ENCODE results near the gene HIF1AN. TPM values are rescaled to one million over a fixed set of nuclear protein-coding genes. Genes with fewer than 3 reads are reported as not detected.

The HIF1AN gene
- total RNA-seq, 4 donors from 2014 or later, result 11.8 to 24.0 (median 13.6) TPM

DNA sequence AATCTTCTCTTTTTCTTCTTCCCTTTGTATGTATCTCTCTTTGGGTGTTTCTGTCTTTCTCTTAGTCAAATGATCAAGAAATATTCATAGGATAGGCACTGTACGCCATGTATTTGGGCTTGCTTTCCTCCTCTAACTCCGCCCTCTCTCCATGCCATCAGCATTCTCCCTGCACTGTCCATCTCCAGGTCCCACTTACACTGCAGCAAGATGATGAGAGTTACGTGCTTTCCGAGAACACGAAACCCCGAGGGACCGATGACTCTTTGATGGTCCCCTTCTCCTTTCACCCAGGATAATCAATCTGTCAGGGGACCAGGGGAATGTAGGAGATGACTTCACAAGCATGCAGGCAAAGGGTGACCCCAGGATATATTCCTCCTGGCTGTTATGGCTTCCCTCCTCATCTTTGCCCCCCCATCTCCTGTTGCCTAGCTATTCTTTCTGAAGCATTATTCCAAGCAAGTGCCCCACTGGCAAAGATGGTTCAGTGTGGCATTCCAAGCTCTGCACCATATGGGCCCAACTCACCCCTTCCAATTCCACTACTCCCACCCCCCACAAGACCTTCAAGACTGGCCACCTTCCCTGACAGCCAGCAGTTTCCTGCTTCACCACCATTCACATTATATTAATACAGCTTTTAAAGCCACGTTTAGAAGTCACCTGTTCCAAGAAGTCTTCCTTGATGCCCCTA is 40.0 kb downstream of the HIF1AN start:
- no peaks in the 10 kb centered on the region for H3K4me1 ChIP-seq

DNA sequence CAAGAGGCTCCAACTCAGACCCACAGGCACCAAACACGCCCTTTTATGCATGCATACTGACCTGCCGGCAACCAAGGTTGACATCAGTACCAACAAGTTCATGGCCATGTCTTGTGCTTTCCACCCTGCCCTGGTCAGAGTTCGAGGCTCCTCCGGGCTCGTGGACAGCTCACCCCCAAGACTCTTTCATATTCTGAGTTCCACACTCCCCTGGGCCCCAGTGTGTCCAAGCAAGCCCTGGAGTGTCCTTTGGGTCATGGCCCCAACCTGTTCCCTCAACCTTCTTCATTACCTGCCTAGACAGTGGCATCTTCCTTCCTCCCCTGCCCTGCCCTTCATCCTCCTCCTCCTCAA is 40.5 kb downstream of the HIF1AN start:
- H3K27me3 ChIP-seq, result peaks cover 0 to 8% of the 10 kb centered on the region in 2 donors
- no peak overlapping the region for H3K27ac ChIP-seq
- no peaks in the 10 kb centered on the region for H3K4me1 ChIP-seq
- no peak for DNase-seq (ENCODE audit: low spot score in 2 of 2)
- WGBS, 2 donors, result 74 to 86% methylated on average over 5 of the region's 5 CpGs
- TF ChIP-seq, protein P1, sequence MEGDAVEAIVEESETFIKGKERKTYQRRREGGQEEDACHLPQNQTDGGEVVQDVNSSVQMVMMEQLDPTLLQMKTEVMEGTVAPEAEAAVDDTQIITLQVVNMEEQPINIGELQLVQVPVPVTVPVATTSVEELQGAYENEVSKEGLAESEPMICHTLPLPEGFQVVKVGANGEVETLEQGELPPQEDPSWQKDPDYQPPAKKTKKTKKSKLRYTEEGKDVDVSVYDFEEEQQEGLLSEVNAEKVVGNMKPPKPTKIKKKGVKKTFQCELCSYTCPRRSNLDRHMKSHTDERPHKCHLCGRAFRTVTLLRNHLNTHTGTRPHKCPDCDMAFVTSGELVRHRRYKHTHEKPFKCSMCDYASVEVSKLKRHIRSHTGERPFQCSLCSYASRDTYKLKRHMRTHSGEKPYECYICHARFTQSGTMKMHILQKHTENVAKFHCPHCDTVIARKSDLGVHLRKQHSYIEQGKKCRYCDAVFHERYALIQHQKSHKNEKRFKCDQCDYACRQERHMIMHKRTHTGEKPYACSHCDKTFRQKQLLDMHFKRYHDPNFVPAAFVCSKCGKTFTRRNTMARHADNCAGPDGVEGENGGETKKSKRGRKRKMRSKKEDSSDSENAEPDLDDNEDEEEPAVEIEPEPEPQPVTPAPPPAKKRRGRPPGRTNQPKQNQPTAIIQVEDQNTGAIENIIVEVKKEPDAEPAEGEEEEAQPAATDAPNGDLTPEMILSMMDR (IDR thresholded peaks at IDR 0.05), result no peak
- TF ChIP-seq EP300 (IDR thresholded peaks at IDR 0.05), result no peak
- TF ChIP-seq POLR2A (IDR thresholded peaks at IDR 0.05), result no peak
- no peak overlapping the region for H3K4me3 ChIP-seq
- H3K36me3 ChIP-seq, result no peaks in the 10 kb centered on the region
- H3K9me3 ChIP-seq, result no peaks in the 10 kb centered on the region

More for the DNA sequence above, 40.0 kb downstream of the HIF1AN start:
- 76 to 82% methylated on average over 8 of the region's 8 CpGs for WGBS, 2 donors
- no peak for DNase-seq (ENCODE audit: low spot score in 2 of 2)
- no peak for TF ChIP-seq POLR2A (IDR thresholded peaks at IDR 0.05)
- TF ChIP-seq, protein P1 (IDR thresholded peaks at IDR 0.05), result no peak
- no peak for TF ChIP-seq EP300 (IDR thresholded peaks at IDR 0.05)
- Histone ChIP-seq H3K36me3 (no peaks in the 10 kb centered on the region), H3K27ac (no peak overlapping the region), H3K27me3 (peaks cover 0 to 13% of the 10 kb centered on the region in 2 donors), H3K4me3 (no peak overlapping the region), H3K9me3 (no peaks in the 10 kb centered on the region)

DNA sequence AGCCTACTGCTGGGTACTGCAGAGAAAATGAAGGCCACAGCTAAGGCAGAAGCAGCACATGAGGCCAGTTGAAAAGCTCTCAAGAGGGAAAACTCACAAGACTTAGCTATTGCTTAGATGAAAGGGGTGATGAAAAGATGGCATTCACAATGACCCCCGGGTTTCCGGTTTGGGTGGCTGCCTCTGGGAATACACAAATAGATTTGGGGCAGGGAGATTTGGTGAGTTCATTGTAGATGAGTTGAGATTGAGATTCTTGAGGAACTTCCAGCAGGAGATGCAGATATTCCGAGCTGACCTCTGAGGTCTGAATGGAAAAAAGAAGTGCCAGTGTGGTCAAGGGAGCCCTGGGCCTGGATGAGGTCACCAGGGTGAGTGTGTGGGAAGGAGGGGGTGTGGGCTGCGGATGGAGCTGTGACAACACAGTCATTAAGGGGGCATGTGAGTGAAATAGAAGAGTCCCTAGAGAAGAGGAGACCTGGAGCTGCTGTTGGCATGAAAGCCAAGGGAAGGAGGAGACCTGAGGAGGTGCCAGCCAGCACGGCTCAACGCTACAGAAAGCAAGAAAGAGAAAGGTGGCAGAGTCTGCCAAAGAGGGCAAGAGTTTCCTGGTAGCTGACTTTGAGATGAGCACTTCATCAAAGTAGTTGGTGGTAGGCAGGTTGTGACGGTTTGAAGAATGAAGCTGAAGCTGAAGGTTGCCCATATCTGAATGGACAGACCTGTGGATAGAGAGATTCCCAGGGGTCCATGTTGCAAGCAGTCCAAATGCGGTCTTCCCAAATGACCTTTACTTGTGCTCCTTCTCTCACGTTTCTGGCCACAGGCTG is 43.7 kb downstream of the HIF1AN start:
- no peaks in the 10 kb centered on the region for H3K27me3 ChIP-seq
- no peak for TF ChIP-seq EP300 (IDR thresholded peaks at IDR 0.05)
- TF ChIP-seq POLR2A (IDR thresholded peaks at IDR 0.05), result no peak
- TF ChIP-seq, protein P1 (IDR thresholded peaks at IDR 0.05), result no peak
- no peak overlapping the region for H3K4me3 ChIP-seq
- H3K36me3 ChIP-seq, result no peaks in the 10 kb centered on the region
- no peak overlapping the region for H3K27ac ChIP-seq
- DNase-seq (ENCODE audit: low spot score in 2 of 2), result no peak
- peaks cover 0 to 6% (median 0%) of the 10 kb centered on the region in 4 donors for H3K9me3 ChIP-seq
- H3K4me1 ChIP-seq, result no peaks in the 10 kb centered on the region
- WGBS, 2 donors, result 53 to 59% methylated on average over 9 of the region's 9 CpGs

DNA sequence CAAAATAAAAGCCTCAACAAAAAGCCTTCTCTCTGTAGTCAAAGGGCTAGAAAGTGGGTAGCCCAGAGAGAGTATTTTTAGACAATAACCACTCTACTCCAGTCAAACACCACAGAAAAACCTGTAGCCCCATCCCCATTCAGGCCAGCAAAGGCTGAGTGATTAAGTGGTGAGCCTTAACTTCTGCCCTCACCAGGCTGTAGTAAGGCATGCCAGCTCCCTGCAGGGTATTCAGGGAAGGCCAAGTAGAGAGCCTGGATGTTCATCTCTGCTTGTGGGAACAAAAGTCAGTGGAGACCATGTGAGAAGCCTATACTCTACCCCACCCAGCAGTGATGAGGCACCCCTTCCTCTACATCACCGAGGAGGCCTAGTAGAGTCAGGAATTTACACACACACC is 51.2 kb downstream of the HIF1AN start:
- peaks cover 0 to 3% of the 10 kb centered on the region in 2 donors for H3K27me3 ChIP-seq
- TF ChIP-seq POLR2A (IDR thresholded peaks at IDR 0.05), result no peak
- TF ChIP-seq, protein P1 (IDR thresholded peaks at IDR 0.05), result no peak
- no peak for TF ChIP-seq EP300 (IDR thresholded peaks at IDR 0.05)
- no peak for DNase-seq (ENCODE audit: low spot score in 2 of 2)
- peaks cover 0 to 33% (median 0%) of the 10 kb centered on the region in 4 donors for H3K9me3 ChIP-seq
- WGBS, 2 donors, result 57 to 75% methylated on average over 1 of the region's 1 CpG
- no peaks in the 10 kb centered on the region for H3K4me1 ChIP-seq
- H3K4me3 ChIP-seq, result no peak overlapping the region
- H3K36me3 ChIP-seq, result no peaks in the 10 kb centered on the region
- no peak overlapping the region for H3K27ac ChIP-seq

DNA sequence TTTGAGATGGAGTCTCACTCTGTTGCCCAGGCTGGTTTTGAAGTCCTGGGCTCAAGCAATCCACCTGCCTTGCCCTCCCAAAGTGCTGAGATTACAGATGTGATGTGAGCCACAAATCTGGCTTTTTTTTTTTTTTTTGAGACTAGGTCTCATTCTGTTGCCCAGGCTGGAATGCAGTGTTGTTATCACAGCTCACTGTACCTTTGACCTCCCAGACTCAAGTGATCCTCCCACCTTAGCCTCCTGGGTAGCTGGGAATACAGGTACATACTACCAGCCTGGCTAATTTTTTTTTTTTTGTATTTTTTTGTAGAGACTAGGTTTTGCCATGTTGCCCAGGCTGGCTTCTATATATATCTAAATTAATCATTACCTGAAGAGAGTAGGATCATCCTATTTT is 62.4 kb downstream of the HIF1AN start:
- Histone ChIP-seq H3K4me1 (no peaks in the 10 kb centered on the region), H3K36me3 (no peaks in the 10 kb centered on the region), H3K4me3 (no peak overlapping the region), H3K27ac (no peak overlapping the region), H3K27me3 (no peaks in the 10 kb centered on the region), H3K9me3 (peaks cover 0 to 3% (median 0%) of the 10 kb centered on the region in 4 donors)
- TF ChIP-seq, protein P1 (IDR thresholded peaks at IDR 0.05), result no peak
- no peak for TF ChIP-seq POLR2A (IDR thresholded peaks at IDR 0.05)
- TF ChIP-seq EP300 (IDR thresholded peaks at IDR 0.05), result no peak
- DNase-seq (ENCODE audit: low spot score in 2 of 2), result no peak
